Neural cell (in vitro differentiated cells): ENCODE results near the gene DCC. TPM values are rescaled to one million over a fixed set of nuclear protein-coding genes. Genes with fewer than 3 reads are reported as not detected.

ENCODE experiments used
- H2AFZ ChIP-seq: fragments of 200-600, 300-800 bp; sonication (generic), shearing (Covaris generic); 2 replicates; pipeline ENCODE4 v1.6.0; 2014; ENCODE audit warnings: low read depth, mild to moderate bottlenecking, antibody characterized with exemption, low read length, moderate library complexity
- H3F3A ChIP-seq: fragments of 200-600 bp; shearing (Covaris generic); 2 replicates; pipeline ENCODE4 v1.6.1; 2016; ENCODE audit warnings: mild to moderate bottlenecking, moderate library complexity, mixed read lengths, antibody characterized with exemption, low read length; ENCODE audit not compliant: insufficient read depth, poor library complexity, severe bottlenecking
- H3K27ac ChIP-seq: fragments of 200-600, 300-800 bp; sonication (generic), shearing (Covaris generic); 2 replicates; pipeline ENCODE4 v1.5.1; 2014; ENCODE audit warnings: mild to moderate bottlenecking, low read length, moderate library complexity
- H3K27me3 ChIP-seq: fragments of 300-800, 200-600 bp; sonication (generic), shearing (Covaris generic); 2 replicates; pipeline ENCODE4 v1.6.0; 2014; ENCODE audit warnings: mild to moderate bottlenecking, low read depth, low read length, moderate library complexity; ENCODE audit not compliant: insufficient read depth
- H3K36me3 ChIP-seq: fragments of 300-800, 200-600 bp; sonication (generic), shearing (Covaris generic); 2 replicates; pipeline ENCODE4 v1.5.1; 2014; ENCODE audit warnings: mild to moderate bottlenecking, antibody characterized with exemption, low read length, moderate library complexity; ENCODE audit not compliant: insufficient read depth
- H3K4me2 ChIP-seq: fragments of 300-800, 200-600 bp; sonication (generic), shearing (Covaris generic); 2 replicates; pipeline ENCODE4 v1.6.0; 2014; ENCODE audit warnings: mild to moderate bottlenecking, low read length
- H3K4me3 ChIP-seq: fragments of 300-800, 200-600 bp; sonication (generic), shearing (Covaris generic); 2 replicates; pipeline ENCODE4 v1.5.1; 2014; ENCODE audit warnings: mild to moderate bottlenecking, low read length, moderate library complexity
- H3K79me2 ChIP-seq: fragments of 200-600 bp; shearing (Covaris generic); replicated peaks from 2 replicates; pipeline ENCODE4 v1.6.0; 2014; ENCODE audit warnings: mild to moderate bottlenecking, low read length, moderate library complexity; ENCODE audit not compliant: insufficient read depth
- H3K9ac ChIP-seq: fragments of 300-800, 200-600 bp; sonication (generic), shearing (Covaris generic); 2 replicates; pipeline ENCODE4 v1.6.1; 2016; ENCODE audit warnings: mild to moderate bottlenecking, low read length, mixed read lengths
- H3K9me2 ChIP-seq: fragments of 200-600 bp; shearing (Covaris generic); 2 replicates; pipeline ENCODE4 v1.6.1; 2016; ENCODE audit warnings: mild to moderate bottlenecking, low read length, mixed read lengths; ENCODE audit not compliant: insufficient read depth
- H3K9me3 ChIP-seq: fragments of 200-600, 300-800 bp; sonication (generic), shearing (Covaris generic); 2 replicates; pipeline ENCODE4 v1.6.1; 2016; ENCODE audit warnings: mild to moderate bottlenecking, mixed run types, low read length, moderate library complexity, mixed read lengths
- H4K20me1 ChIP-seq: fragments of 200-600 bp; shearing (Covaris generic); 2 replicates; pipeline ENCODE4 v1.6.1; 2016; ENCODE audit warnings: mild to moderate bottlenecking, mixed run types; ENCODE audit not compliant: insufficient read depth
- CTCF ChIP-seq: fragments of 450-650 bp; IDR thresholded peaks from 2 replicates; pipeline ENCODE4 v1.5.1; 2014; ENCODE audit warnings: antibody characterized with exemption, mild to moderate bottlenecking, moderate library complexity; ENCODE audit not compliant: poor library complexity, severe bottlenecking
- EP300 ChIP-seq: fragments of 450-650 bp; conservative IDR thresholded peaks from 2 replicates; pipeline ENCODE4 v1.6.1; 2014; ENCODE audit warnings: antibody characterized with exemption, mild to moderate bottlenecking, moderate library complexity; ENCODE audit not compliant: poor library complexity, severe bottlenecking
- EZH2 ChIP-seq: fragments of 200-600, 300-800 bp; shearing (Covaris generic), sonication (generic); IDR thresholded peaks from 2 replicates; pipeline ENCODE4 v1.6.1; 2014; ENCODE audit warnings: antibody characterized with exemption, low read length, borderline replicate concordance, mild to moderate bottlenecking; ENCODE audit not compliant: insufficient read depth, poor library complexity, severe bottlenecking
- MXI1 ChIP-seq: fragments of 450-650 bp; conservative IDR thresholded peaks from 2 replicates; pipeline ENCODE4 v1.6.1; 2014; ENCODE audit warnings: antibody characterized with exemption, mild to moderate bottlenecking; ENCODE audit not compliant: poor library complexity, severe bottlenecking
- POLR2AphosphoS5 ChIP-seq: IDR thresholded peaks from 2 replicates; pipeline ENCODE4 v1.6.1; 2012
- RAD21 ChIP-seq: fragments of 450-650 bp; conservative IDR thresholded peaks from 2 replicates; pipeline ENCODE4 v1.6.1; 2014; ENCODE audit warnings: antibody characterized with exemption, mild to moderate bottlenecking, moderate library complexity
- REST ChIP-seq: IDR thresholded peaks from 2 replicates; pipeline ENCODE4 v1.6.1; 2012; ENCODE audit warnings: borderline replicate concordance
- SMC3 ChIP-seq: fragments of 450-650 bp; conservative IDR thresholded peaks from 2 replicates; pipeline ENCODE4 v1.6.1; 2014; ENCODE audit warnings: antibody characterized with exemption, mild to moderate bottlenecking, moderate library complexity; ENCODE audit not compliant: poor library complexity
- TAF1 ChIP-seq: IDR thresholded peaks from 2 replicates; pipeline ENCODE4 v1.6.1; 2012; ENCODE audit warnings: low read depth
- polyA plus RNA-seq: library from polyadenylated mRNA; depleted of rRNA; stranded (reverse); fragments of >200 nt; gene quantifications from 2 replicates; pipeline ENCODE4 v1.2.3, GENCODE V29; 2014

The DCC gene
- polyA plus RNA-seq, 1 donor from 2014 or later: 40.7 TPM

- no peak overlapping the region for H3K27ac ChIP-seq
- no peaks in the 10 kb centered on the region for H3K9me3 ChIP-seq
- no peak overlapping the region for H3K9ac ChIP-seq
- no peak overlapping the region for H2AFZ ChIP-seq
- H3K4me3 ChIP-seq: no peak overlapping the region
- TF ChIP-seq SMC3 (no peak), MXI1 (no peak), POLR2AphosphoS5 (no peak), REST (no peak), TAF1 (no peak), EP300 (no peak), CTCF (no peak), EZH2 (no peak), RAD21 (no peak)
- peaks cover 4% of the 10 kb centered on the region for H3K79me2 ChIP-seq
- H3K27me3 ChIP-seq: no peaks in the 10 kb centered on the region
- no peaks in the 10 kb centered on the region for H3K36me3 ChIP-seq
- no peaks in the 10 kb centered on the region for H3F3A ChIP-seq
- H3K9me2 ChIP-seq: no peaks in the 10 kb centered on the region
- H3K4me2 ChIP-seq: no peak overlapping the region
- no peaks in the 10 kb centered on the region for H4K20me1 ChIP-seq
These were observed 149.7 kb downstream of the DCC start for GRCh38 chr18:52489396-52490306.

DNA sequence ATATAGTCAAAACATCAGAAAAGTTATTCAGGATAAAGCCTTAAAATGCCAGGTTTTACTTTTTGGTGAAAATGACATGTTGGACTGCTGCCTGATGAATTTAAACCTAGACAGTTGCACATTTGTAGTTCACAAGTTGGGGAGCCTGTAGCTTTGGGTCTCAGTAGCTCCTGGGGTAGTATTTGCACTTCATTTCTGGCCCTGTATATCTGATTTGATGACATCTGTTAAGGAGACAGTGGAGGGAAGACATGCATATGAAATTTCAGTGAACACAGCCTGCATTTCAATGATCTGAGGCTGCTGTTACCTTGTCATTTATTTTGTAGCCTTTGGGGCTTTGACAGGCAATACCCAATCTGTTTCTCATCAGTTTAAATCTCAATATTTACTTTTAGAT lies 156.4 kb downstream of the DCC start:
- no peak overlapping the region for H3K4me3 ChIP-seq
- no peaks in the 10 kb centered on the region for H3K27me3 ChIP-seq
- no peak overlapping the region for H3K9ac ChIP-seq
- H2AFZ ChIP-seq: no peak overlapping the region
- no peaks in the 10 kb centered on the region for H3F3A ChIP-seq
- peaks cover 13% of the 10 kb centered on the region for H3K79me2 ChIP-seq
- H3K27ac ChIP-seq: peak overlapping the region; percentile 41
- no peaks in the 10 kb centered on the region for H3K9me3 ChIP-seq
- no peaks in the 10 kb centered on the region for H3K36me3 ChIP-seq
- no peak for TF ChIP-seq REST
- TF ChIP-seq EP300: no peak
- no peak for TF ChIP-seq POLR2AphosphoS5
- TF ChIP-seq CTCF: no peak
- TF ChIP-seq EZH2: no peak
- no peak for TF ChIP-seq TAF1
- TF ChIP-seq MXI1: no peak
- TF ChIP-seq RAD21: no peak
- H4K20me1 ChIP-seq: no peaks in the 10 kb centered on the region
- no peaks in the 10 kb centered on the region for H3K9me2 ChIP-seq
- no peak overlapping the region for H3K4me2 ChIP-seq
